ENCODE data around the gene NAPA.

DNA sequence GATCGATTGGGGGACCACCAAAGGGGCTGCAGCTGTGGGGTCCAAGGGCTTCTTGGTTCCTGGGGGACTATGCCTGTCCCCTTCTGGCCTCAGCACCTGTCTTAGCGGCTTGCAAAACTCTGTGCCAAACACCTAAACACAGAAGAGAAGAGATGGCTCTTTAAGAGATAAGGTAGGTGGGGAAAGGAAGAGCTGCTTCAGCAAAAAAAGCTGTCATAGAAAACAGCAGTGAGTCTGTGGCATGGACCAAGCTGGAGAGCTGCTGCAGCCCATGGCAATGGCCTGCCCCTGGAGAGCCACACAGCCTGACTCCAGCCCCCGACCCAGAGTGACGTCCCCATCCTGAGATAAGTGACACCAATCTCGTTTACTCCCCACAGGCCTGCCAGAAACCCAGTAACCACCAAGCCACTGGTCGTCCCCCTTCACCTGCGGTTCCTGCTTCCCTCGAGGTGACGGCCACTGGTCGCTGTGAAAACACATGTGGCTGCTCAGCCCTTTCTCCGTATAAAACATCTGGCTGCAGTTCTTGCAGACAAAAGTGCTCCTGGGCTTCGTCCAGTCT lies 25.0 kb upstream of the NAPA start:
- TF ChIP-seq, protein P1, sequence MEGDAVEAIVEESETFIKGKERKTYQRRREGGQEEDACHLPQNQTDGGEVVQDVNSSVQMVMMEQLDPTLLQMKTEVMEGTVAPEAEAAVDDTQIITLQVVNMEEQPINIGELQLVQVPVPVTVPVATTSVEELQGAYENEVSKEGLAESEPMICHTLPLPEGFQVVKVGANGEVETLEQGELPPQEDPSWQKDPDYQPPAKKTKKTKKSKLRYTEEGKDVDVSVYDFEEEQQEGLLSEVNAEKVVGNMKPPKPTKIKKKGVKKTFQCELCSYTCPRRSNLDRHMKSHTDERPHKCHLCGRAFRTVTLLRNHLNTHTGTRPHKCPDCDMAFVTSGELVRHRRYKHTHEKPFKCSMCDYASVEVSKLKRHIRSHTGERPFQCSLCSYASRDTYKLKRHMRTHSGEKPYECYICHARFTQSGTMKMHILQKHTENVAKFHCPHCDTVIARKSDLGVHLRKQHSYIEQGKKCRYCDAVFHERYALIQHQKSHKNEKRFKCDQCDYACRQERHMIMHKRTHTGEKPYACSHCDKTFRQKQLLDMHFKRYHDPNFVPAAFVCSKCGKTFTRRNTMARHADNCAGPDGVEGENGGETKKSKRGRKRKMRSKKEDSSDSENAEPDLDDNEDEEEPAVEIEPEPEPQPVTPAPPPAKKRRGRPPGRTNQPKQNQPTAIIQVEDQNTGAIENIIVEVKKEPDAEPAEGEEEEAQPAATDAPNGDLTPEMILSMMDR (IDR thresholded peaks at IDR 0.05) = no peak
- no peak for TF ChIP-seq POLR2A (IDR thresholded peaks at IDR 0.05)
